Activated CD8-positive, alpha-beta memory T cell treated with anti-CD3 and anti-CD28 coated beads for 4 hours (primary cell): Measurements from ENCODE around the gene UBC.
"Not testable (repeated sequence)": the region's sequence is repeated elsewhere in the genome, so short reads cannot be mapped to it uniquely, and the experiment has no call there.

Source experiments
- DNase-seq, 2 donors: peaks; one replicate each; pipeline ENCODE4 v3.0.0-alpha.2; 2020; ENCODE audit warnings: low read depth in 2 of 2

The UBC gene

GRCh38 chr12:124915239-124916236 is 1.1 kb upstream of the UBC start:
- peak; percentile 20 to 24 for DNase-seq

- DNase-seq, result peak; percentile 84 to 91
These were observed 717 bp downstream of the UBC start for GRCh38 chr12:124913474-124914391.

- DNase-seq, result not testable (repeated sequence)
These were observed 1.7 kb downstream of the UBC start for GRCh38 chr12:124912529-124913287.

GRCh38 chr12:124911521-124911920 is 2.9 kb downstream of the UBC start:
- DNase-seq, result not testable (repeated sequence)

GRCh38 chr12:124910561-124911478 is 3.6 kb downstream of the UBC start:
- DNase-seq, result no peak

- no peak for DNase-seq
These were observed 4.5 kb downstream of the UBC start for GRCh38 chr12:124909831-124910560.

GRCh38 chr12:124906606-124907261 is 7.7 kb downstream of the UBC start:
- peak; percentile 79 to 83 for DNase-seq

- DNase-seq, result no peak
These were observed 9.9 kb downstream of the UBC start for GRCh38 chr12:124904306-124905098.

GRCh38 chr12:124902916-124903315 is 11.5 kb downstream of the UBC start:
- no peak for DNase-seq

GRCh38 chr12:124901003-124901402 is 13.4 kb downstream of the UBC start:
- no peak for DNase-seq

GRCh38 chr12:124900345-124900795 is 14.1 kb downstream of the UBC start:
- not testable (repeated sequence) for DNase-seq

- no peak for DNase-seq
These were observed 15.5 kb downstream of the UBC start for GRCh38 chr12:124898923-124899294.

GRCh38 chr12:124898200-124898922 is 16.1 kb downstream of the UBC start:
- DNase-seq, result peak; percentile 20 to 49

GRCh38 chr12:124896461-124896860 is 18.0 kb downstream of the UBC start:
- DNase-seq, result no peak

- DNase-seq, result no peak
These were observed 20.5 kb downstream of the UBC start for GRCh38 chr12:124893792-124894516.

GRCh38 chr12:124888260-124888659 is 26.2 kb downstream of the UBC start:
- no peak for DNase-seq

GRCh38 chr12:124887766-124888165 is 26.7 kb downstream of the UBC start:
- DNase-seq, result not testable (repeated sequence)
